ENCODE data around the gene NFATC2. TPM values are rescaled to one million over a fixed set of nuclear protein-coding genes. Genes with fewer than 3 reads are reported as not detected.

NFATC2 gene
- total RNA-seq, 1 experiment from 2014 or later, result 0.61 TPM

DNA sequence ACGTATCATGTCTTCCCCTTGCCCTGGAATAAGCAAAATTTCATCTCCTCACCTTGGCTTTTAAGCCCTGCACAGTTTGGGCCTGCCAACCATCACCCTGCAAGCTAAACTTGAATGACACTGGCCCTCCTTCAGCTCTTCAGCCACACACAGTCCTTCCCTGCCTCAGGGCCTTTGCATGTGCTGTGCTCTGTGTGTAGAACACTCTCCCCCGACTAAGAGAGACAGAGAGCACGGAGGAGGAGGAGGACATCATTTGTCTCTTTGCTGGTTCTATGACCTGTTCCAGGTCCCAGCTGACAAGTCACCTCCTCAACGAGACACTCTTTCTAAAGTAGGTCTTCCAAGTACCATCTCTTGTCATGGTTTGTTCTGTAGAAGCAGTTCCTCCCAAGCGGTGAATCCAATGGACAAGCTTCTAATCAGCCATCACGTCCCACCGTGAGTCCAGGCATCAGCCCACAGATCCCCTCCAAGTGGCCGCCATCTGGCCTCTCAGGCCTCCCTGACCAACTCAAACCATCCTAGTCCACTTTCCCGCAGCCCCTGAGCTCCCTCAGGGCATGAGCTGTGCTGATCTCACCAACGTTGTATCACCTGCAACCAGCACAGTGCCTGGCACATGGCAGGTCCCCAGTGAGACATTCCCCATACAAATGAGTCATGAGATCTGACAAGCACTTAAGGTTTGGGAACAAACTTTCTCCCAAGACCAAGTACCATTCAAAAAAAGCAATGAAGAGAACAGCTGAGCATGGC is 30.5 kb downstream of the NFATC2 start:
- Histone ChIP-seq H3K14ac (ENCODE audit: insufficient read depth, low read length) (no peak overlapping the region), H3K18ac (ENCODE audit: insufficient read length, low read depth, low read length) (no peak overlapping the region), H3K9ac (ENCODE audit: extremely low read depth, insufficient read length, low read length) (no peak overlapping the region), H3K79me1 (ENCODE audit: insufficient read depth, low read depth, low read length, poor library complexity, severe bottlenecking) (no peaks in the 10 kb centered on the region), H3K9me3 (ENCODE audit: control insufficient read depth, low read depth, low read length) (no peaks in the 10 kb centered on the region), H3K27me3 (ENCODE audit: insufficient read depth, low read length) (no peaks in the 10 kb centered on the region), H3K4me1 (ENCODE audit: insufficient read depth, low read length) (no peaks in the 10 kb centered on the region), H3K79me2 (ENCODE audit: insufficient read depth, low read length) (no peaks in the 10 kb centered on the region), H2BK5ac (ENCODE audit: insufficient read length, low read length) (no peak overlapping the region), H2BK15ac (ENCODE audit: low read depth, low read length) (no peak overlapping the region), H4K20me1 (ENCODE audit: control insufficient read depth, insufficient read depth, insufficient read length) (no peaks in the 10 kb centered on the region), H4K91ac (ENCODE audit: insufficient read length, low read depth, low read length) (no peak overlapping the region), H2BK12ac (ENCODE audit: insufficient read length, low read depth, low read length) (no peak overlapping the region), H2AFZ (ENCODE audit: low read length) (no peak overlapping the region), H2AK5ac (ENCODE audit: insufficient read length, low read length) (no peak overlapping the region), H2BK120ac (ENCODE audit: low read depth, low read length, poor library complexity, severe bottlenecking) (no peak overlapping the region), H3K4me2 (ENCODE audit: insufficient read depth, insufficient read length, low read length) (no peak overlapping the region), H4K8ac (replicated peaks; ENCODE audit: insufficient read length, low read depth, low read length) (no peak overlapping the region), H3T11ph (ENCODE audit: low read length) (no peak overlapping the region), H3K4ac (ENCODE audit: low read depth, low read length) (no peak overlapping the region), H3K23ac (ENCODE audit: insufficient read length, low read depth, low read length) (no peak overlapping the region), H2BK20ac (ENCODE audit: low read depth, low read length, poor library complexity, severe bottlenecking) (no peak overlapping the region), H4K5ac (ENCODE audit: insufficient read length, low read depth, low read length) (no peak overlapping the region), H3K23me2 (ENCODE audit: insufficient read length, low read depth, low read length, poor library complexity, severe bottlenecking) (no peaks in the 10 kb centered on the region), H3K27ac (ENCODE audit: insufficient read length, low read depth, low read length) (no peak overlapping the region), H3K56ac (ENCODE audit: insufficient read length, low read depth, low read length) (no peak overlapping the region)
- H3K4me1 Mint-ChIP-seq, result peaks cover 0 to 9% of the 10 kb centered on the region in 2 experiments; a peak in 2 of 4 replicates
- no peak overlapping the region for H3K4me3 Mint-ChIP-seq
- peaks cover 6% of the 10 kb centered on the region; the same call in 1 of the 2 replicates for H3K27me3 Mint-ChIP-seq (ENCODE audit: low read depth)
- no peak for DNase-seq
- WGBS (ENCODE audit: extremely low coverage, insufficient read length, low lambda C conversion rate), result no CpG with 5 or more reads among the region's 10 CpGs
- H3K36me3 Mint-ChIP-seq (ENCODE audit: insufficient read depth in 1 of 3, low read depth in 3 of 3), result no peaks in the 10 kb centered on the region
- TF ChIP-seq, protein P1, sequence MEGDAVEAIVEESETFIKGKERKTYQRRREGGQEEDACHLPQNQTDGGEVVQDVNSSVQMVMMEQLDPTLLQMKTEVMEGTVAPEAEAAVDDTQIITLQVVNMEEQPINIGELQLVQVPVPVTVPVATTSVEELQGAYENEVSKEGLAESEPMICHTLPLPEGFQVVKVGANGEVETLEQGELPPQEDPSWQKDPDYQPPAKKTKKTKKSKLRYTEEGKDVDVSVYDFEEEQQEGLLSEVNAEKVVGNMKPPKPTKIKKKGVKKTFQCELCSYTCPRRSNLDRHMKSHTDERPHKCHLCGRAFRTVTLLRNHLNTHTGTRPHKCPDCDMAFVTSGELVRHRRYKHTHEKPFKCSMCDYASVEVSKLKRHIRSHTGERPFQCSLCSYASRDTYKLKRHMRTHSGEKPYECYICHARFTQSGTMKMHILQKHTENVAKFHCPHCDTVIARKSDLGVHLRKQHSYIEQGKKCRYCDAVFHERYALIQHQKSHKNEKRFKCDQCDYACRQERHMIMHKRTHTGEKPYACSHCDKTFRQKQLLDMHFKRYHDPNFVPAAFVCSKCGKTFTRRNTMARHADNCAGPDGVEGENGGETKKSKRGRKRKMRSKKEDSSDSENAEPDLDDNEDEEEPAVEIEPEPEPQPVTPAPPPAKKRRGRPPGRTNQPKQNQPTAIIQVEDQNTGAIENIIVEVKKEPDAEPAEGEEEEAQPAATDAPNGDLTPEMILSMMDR (conservative IDR thresholded peaks at IDR 0.05), result no peak
- peak overlapping the region in 1 of 3 experiments; percentile 10; a peak in 1 of 7 replicates for H3K27ac Mint-ChIP-seq
- H3K9me3 Mint-ChIP-seq, result no peaks in the 10 kb centered on the region
